Motor neuron (in vitro differentiated cells): Measurements from ENCODE around the gene TMEM243. TPM values are rescaled to one million over a fixed set of nuclear protein-coding genes. Genes with fewer than 3 reads are reported as not detected.

Experiments used
- ATAC-seq, 8 experiments: fragments of 200-7000 bp; cut with Tn5 transposase; replicated peaks in 6 of 8; 2 replicates each; pipeline ENCODE4 v1.8.0; 2021; ENCODE audit warnings: mild to moderate bottlenecking in 8 of 8, moderate library complexity in 8 of 8
- H3K27ac ChIP-seq, 2 donors: fragments of 250-450 bp; sonication (Bioruptor Pico); 2 replicates each; pipeline ENCODE4 v1.9.0; 2021; ENCODE audit warnings: antibody characterized with exemption in 2 of 2, mild to moderate bottlenecking in 2 of 2, moderate library complexity in 1 of 2
- H3K4me1 ChIP-seq, 2 donors: fragments of 250-450 bp; sonication (Bioruptor Pico); replicated peaks in 1 of 2; 2 replicates each; pipeline ENCODE4 v1.6.1; 2021; ENCODE audit warnings: antibody characterized with exemption in 2 of 2, mild to moderate bottlenecking in 2 of 2, moderate library complexity in 1 of 2
- H3K4me3 ChIP-seq, 5 donors: fragments of 250-450 bp; sonication (Bioruptor Pico); 2 replicates each; pipeline ENCODE4 v1.9.0; 2021; ENCODE audit warnings: antibody characterized with exemption in 5 of 5, mild to moderate bottlenecking in 5 of 5, moderate library complexity in 4 of 5
- WGBS, 10 experiments: fragments of 450-650 bp; shearing (Covaris generic); methylation state at CpG; one replicate each; pipeline ENCODE4 v1.0.0; 2022; 5-methylcytosine and 5-hydroxymethylcytosine counted together
- in situ Hi-C, 9 experiments: fragments of 400-800 bp; cut with MboI; loops; one replicate each; pipeline ENCODE4 v1.15.0; 2021; ENCODE audit warnings: low sequenced_read_pairs in 9 of 9, low pct_unique_long_range_greater_than_20kb in 2 of 9; ENCODE audit not compliant: unreplicated experiment in 9 of 9
- total RNA-seq, 8 experiments: library from RNA; unstranded; fragments of 300-600 nt; gene quantifications; 2 replicates each; pipeline versions ENCODE4 v1.2.3 to v1.2.4, GENCODE V29; 2022

The TMEM243 gene
- total RNA-seq, 8 experiments from 2014 or later = 10.3 to 44.2 (median 16.7) TPM

- WGBS, 10 experiments = 92 to 100% (median 96%) methylated on average over 2 to 4 of the region's 4 CpGs
- in situ Hi-C loops = no loop called here
- Histone ChIP-seq H3K4me3 (no peak overlapping the region), H3K27ac (no peak overlapping the region), H3K4me1 (no peaks in the 10 kb centered on the region)
- ATAC-seq = no peak
These were observed 41.2 kb downstream of the TMEM243 start for GRCh38 chr7:87178320-87178719.

GRCh38 chr7:87173471-87173870 is 46.1 kb downstream of the TMEM243 start:
- H3K4me3 ChIP-seq = no peak overlapping the region
- WGBS, 10 experiments = 81 to 100% (median 100%) methylated on average over 1 of the region's 1 CpG
- in situ Hi-C loops = loop anchor here in 1 of 9 experiments (25.0 kb wide), 1 partner anchor 236 kb away; no protein-coding TSS in a partner anchor
- H3K27ac ChIP-seq = no peak overlapping the region
- H3K4me1 ChIP-seq = no peaks in the 10 kb centered on the region
- no peak for ATAC-seq

GRCh38 chr7:87171282-87171934 is 48.1 kb downstream of the TMEM243 start:
- in situ Hi-C loops = loop anchor here in 1 of 9 experiments (25.0 kb wide), 1 partner anchor 234 kb away; no protein-coding TSS in a partner anchor
- H3K4me1 ChIP-seq = no peaks in the 10 kb centered on the region
- H3K4me3 ChIP-seq = no peak overlapping the region
- ATAC-seq = no peak
- H3K27ac ChIP-seq = no peak overlapping the region

- 84 to 100% (median 96%) methylated on average over 2 to 3 of the region's 3 CpGs; no CpG with 5 or more reads in 1 of the 10 experiments for WGBS, 10 experiments
- Histone ChIP-seq H3K27ac (no peak overlapping the region), H3K4me3 (no peak overlapping the region), H3K4me1 (no peaks in the 10 kb centered on the region)
- in situ Hi-C loops = loop anchor here in 1 of 9 experiments (25.0 kb wide), 1 partner anchor 234 kb away; no protein-coding TSS in a partner anchor
- ATAC-seq = no peak
These were observed 48.7 kb downstream of the TMEM243 start for GRCh38 chr7:87170828-87171227.

- Histone ChIP-seq H3K4me3 (no peak overlapping the region), H3K4me1 (no peaks in the 10 kb centered on the region), H3K27ac (no peak overlapping the region)
- in situ Hi-C loops = loop anchor here in 1 of 9 experiments (25.0 kb wide), 1 partner anchor 227 kb away; no protein-coding TSS in a partner anchor
- ATAC-seq = no peak
- 57 to 77% (median 70%) methylated on average over 2 of the region's 2 CpGs for WGBS, 10 experiments
These were observed 55.1 kb downstream of the TMEM243 start for GRCh38 chr7:87164433-87164832.

- no peak overlapping the region for H3K27ac ChIP-seq
- H3K4me3 ChIP-seq = no peak overlapping the region
- 33 to 100% (median 86%) methylated on average over 1 to 2 of the region's 2 CpGs; no CpG with 5 or more reads in 1 of the 10 experiments for WGBS, 10 experiments
- ATAC-seq = no peak
- in situ Hi-C loops = loop anchor here in 1 of 9 experiments (25.0 kb wide), 1 partner anchor 222 kb away; no protein-coding TSS in a partner anchor
- H3K4me1 ChIP-seq = peaks cover 7 to 20% of the 10 kb centered on the region in 2 donors
These were observed 60.0 kb downstream of the TMEM243 start for GRCh38 chr7:87159538-87159937.

- no peak for ATAC-seq
- 29 to 100% (median 78%) methylated on average over 1 to 2 of the region's 2 CpGs for WGBS, 10 experiments
These were observed 62.8 kb downstream of the TMEM243 start for GRCh38 chr7:87156709-87157108.

GRCh38 chr7:87155788-87156187 is 63.7 kb downstream of the TMEM243 start:
- WGBS, 10 experiments = 85 to 100% (median 95%) methylated on average over 2 to 3 of the region's 3 CpGs; no CpG with 5 or more reads in 3 of the 10 experiments
- in situ Hi-C loops = loop anchor here in 1 of 9 experiments (25.0 kb wide), 1 partner anchor 218 kb away; no protein-coding TSS in a partner anchor
- Histone ChIP-seq H3K4me3 (peak overlapping the region in 1 of 5 donors; percentile 12), H3K27ac (no peak overlapping the region), H3K4me1 (peaks cover 11 to 20% of the 10 kb centered on the region in 2 donors)
- no peak for ATAC-seq

More at GRCh38 chr7:87156709-87157108, 62.8 kb downstream of the TMEM243 start:
- in situ Hi-C loops = loop anchor here in 1 of 9 experiments (25.0 kb wide), 1 partner anchor 219 kb away; no protein-coding TSS in a partner anchor
- Histone ChIP-seq H3K4me1 (peaks cover 7 to 20% of the 10 kb centered on the region in 2 donors), H3K27ac (no peak overlapping the region), H3K4me3 (no peak overlapping the region)

- WGBS, 10 experiments = 18 to 100% (median 39%) methylated on average over 1 to 3 of the region's 3 CpGs
- no peak for ATAC-seq
- peaks cover 11 to 20% of the 10 kb centered on the region in 2 donors for H3K4me1 ChIP-seq
- no peak overlapping the region for H3K27ac ChIP-seq
- in situ Hi-C loops = loop anchor here in 1 of 9 experiments (25.0 kb wide), 1 partner anchor 217 kb away; no protein-coding TSS in a partner anchor
- peak overlapping the region; percentile 74 to 95 (median 80) for H3K4me3 ChIP-seq
These were observed 65.0 kb downstream of the TMEM243 start for GRCh38 chr7:87154569-87154968.

- in situ Hi-C loops = loop anchor here in 1 of 9 experiments (25.0 kb wide), 1 partner anchor 217 kb away; no protein-coding TSS in a partner anchor
- WGBS, 10 experiments = 0 to 30% (median 14%) methylated on average over 1 to 2 of the region's 2 CpGs; no CpG with 5 or more reads in 1 of the 10 experiments
- H3K27ac ChIP-seq = no peak overlapping the region
- ATAC-seq = no peak
- H3K4me3 ChIP-seq = peak overlapping the region; percentile 74 to 95 (median 80)
- peaks cover 11 to 20% of the 10 kb centered on the region in 2 donors for H3K4me1 ChIP-seq
These were observed 65.4 kb downstream of the TMEM243 start for GRCh38 chr7:87154166-87154565.

GRCh38 chr7:87152897-87153641 is 66.5 kb downstream of the TMEM243 start:
- Histone ChIP-seq H3K4me3 (peak overlapping the region; percentile 74 to 95 (median 80)), H3K4me1 (peaks cover 11 to 20% of the 10 kb centered on the region in 2 donors), H3K27ac (peak overlapping the region; percentile 97 to 98)
- 0 to 20% (median 0%) methylated on average over 1 to 16 of the region's 25 CpGs for WGBS, 10 experiments
- peak in 3 of 8 experiments; percentile 1 to 4 (median 3) for ATAC-seq
- in situ Hi-C loops = loop anchor here in 1 of 9 experiments (25.0 kb wide), 1 partner anchor 216 kb away; no protein-coding TSS in a partner anchor

- H3K4me1 ChIP-seq = peaks cover 11 to 20% of the 10 kb centered on the region in 2 donors
- peak; percentile 80 to 89 (median 88) for ATAC-seq
- in situ Hi-C loops = loop anchor here in 1 of 9 experiments (25.0 kb wide), 1 partner anchor 215 kb away; no protein-coding TSS in a partner anchor
- H3K4me3 ChIP-seq = peak within 1 kb of the TSS; percentile 74 to 95 (median 80)
- H3K27ac ChIP-seq = peak within 1 kb of the TSS; percentile 97 to 98
- WGBS, 10 experiments = 0% methylated on average over 3 to 16 of the region's 71 CpGs; no CpG with 5 or more reads in 5 of the 10 experiments
These were observed 67.2 kb downstream of the TMEM243 start, which contains the start of gene DMTF1 for GRCh38 chr7:87152112-87152896. TSS of gene DMTF1 (plus strand) at chr7:87152453. CDS start at chr7:87164942, 12,489 bp downstream.
